SIG-M5 treated with dmso at 0.1 percent for 504 hours (cell line): ENCODE measurements around the gene DTX3L.
"Not testable (repeated sequence)": the region's sequence is repeated elsewhere in the genome, so short reads cannot be mapped to it uniquely, and the experiment has no call there.

Experiments
- DNase-seq: peaks from one replicate; lab custom pipeline; 2025; ENCODE audit not compliant: unreplicated experiment; lab: John Stamatoyannopoulos, UW

DTX3L gene

DNA sequence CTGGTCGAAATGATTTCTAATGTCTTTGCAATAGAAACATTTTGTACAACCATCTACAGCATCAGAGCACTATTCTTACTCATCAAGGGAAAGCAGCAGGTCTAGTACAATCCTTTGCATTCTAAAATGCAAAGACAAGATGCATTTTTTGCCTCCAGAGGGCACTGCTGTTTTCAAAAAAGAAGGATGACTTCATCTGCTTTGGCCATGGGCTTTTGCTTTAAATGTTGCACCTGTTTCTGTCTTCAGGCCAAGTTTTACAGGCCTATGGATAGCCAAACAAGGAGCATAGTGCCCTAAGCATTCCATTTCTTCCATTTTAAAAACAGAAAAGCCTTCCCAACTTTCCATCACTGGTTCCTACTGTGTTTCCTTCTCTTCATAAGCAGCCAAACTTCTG is 3.5 kb upstream of the DTX3L start:
- DNase-seq: peak; percentile 82

DNA sequence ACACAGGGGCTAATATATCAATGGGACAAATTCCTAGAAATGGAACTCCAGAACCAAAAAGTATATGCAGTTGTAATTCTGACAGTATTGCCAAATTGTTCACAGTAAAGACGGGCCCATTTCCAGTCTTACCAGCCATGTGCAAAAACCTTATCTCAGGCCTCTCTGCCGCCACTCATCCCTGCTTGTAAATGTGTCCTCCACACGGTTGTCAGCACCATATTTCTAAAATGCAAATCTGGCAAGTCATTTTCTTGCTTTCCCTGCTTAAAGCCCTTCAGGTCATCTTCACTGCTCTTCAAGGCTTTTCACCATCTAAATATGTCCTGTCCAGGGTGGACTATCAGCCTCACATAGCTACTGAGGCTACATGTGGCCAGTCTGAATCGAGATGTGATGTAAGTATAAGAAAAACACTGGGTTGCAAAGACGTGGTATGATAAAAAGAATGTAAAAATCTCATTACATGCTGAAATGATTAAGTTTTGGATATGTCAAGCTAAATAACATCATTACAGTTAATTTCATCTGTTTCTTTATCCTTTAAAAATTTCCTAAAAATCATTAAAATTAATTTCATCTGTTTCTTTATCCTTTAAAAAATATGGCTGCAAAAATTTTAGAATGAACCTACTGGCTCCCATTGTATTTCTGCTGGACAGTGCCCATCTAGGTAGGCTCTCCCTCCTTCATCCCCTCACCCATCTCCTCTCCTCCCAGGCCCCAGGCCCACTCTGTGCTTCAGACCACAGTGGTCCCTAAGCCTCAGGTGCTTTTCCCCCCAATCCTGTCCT is 1.0 kb upstream of the DTX3L start:
- no peak for DNase-seq

DNA sequence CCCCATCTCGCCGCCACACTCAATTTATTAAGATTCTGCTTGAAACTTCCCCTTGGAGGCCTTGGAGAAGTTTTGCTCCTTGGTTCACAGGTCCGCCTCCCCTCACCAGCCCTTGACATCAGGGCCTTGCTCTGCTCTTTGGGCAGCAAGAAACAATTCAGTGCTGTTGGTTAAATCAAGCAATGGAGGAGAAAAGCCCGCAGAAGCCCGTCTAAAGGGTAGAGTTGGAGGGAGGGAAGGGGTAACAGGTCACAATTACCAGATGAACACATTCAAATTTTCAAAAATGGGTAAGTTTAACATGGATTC is 467 bp upstream of the DTX3L start:
- DNase-seq: no peak

DNA sequence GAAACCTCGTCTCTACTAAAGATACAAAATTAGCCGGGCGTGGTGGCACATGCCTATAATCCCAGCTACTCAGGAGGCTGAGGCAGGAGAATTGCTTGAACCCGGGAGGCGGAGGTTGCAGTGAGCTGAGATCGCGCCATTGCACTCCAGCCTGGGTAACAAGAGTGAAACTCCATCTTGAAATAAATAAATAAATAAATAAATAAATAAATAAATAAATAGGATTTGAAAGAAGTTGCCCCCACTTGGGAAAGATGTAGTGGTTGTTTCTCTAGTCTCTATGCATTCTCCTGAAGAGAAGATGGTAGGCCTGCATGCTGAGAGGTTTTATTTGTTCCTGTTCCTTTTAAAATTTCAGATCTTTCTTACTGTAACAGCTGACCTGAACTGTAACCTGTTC is 4.0 kb downstream of the DTX3L start:
- not testable (repeated sequence) for DNase-seq

DNA sequence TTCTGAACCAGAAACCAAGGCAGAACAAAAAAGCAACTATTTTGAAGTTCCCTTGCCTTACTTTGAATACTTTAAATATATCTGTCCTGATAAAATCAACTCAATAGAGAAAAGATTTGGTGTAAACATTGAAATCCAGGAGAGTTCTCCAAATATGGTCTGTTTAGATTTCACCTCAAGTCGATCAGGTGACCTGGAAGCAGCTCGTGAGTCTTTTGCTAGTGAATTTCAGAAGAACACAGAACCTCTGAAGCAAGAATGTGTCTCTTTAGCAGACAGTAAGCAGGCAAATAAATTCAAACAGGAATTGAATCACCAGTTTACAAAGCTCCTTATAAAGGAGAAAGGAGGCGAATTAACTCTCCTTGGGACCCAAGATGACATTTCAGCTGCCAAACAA is 4.6 kb downstream of the DTX3L start:
- no peak for DNase-seq

DNA sequence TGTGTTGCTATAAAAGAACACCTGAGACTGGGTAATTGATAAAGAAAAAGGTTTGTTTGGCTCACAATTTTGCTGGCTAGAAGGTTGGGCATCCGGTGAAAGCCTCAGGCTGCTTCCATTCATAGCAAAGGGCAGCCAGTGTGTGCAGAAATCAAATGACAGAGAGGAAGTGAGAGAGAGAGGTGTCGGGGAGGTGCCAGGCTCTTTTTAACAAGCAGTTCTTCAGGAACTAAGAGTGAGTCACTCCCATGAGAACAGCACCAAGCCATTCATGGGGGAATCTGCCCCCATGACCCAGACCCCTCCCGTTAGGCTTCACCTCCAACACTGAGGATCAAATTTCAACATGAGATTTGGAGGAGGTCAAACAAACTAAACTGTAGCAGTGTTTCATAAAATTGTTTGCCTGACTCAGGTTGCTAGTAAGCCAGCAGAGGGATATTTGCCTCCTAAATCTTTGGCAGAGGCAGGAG is 8.8 kb downstream of the DTX3L start:
- peak; percentile 93 for DNase-seq

DNA sequence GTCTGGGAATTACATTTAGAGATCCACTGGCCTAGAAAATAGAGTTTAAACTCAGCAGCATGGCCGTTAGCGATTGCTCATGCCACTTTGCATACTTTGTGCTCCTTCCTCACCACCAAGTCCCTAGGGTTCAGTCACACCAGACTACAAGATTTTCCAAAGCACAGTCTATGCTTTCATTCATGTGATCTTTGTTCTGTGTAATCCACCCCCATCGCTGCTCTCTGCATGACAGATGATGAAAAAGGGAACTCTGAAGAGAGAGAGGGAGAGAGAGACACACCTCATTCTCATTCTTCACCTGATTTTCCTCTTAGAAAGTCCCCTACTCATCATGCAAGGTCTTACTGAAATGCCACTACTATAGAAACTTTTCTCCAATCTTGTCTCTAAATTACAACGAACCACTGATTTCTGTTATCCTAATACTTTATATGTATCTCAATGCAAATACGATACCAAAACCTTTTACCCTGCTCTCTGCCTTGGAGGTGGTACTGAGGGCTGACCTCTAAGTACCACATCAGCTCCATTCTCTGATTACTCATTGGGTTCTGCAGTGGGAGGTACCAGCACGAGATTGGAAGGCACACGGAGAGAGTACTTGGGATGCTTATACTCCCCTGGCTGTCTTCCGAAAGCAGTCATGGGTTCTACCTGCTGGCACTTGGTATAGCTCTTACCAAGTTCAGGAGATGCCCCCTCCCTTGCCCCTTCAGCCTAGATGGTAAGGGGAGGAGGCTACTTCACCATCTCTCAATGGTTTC is 12.2 kb downstream of the DTX3L start:
- no peak for DNase-seq

DNA sequence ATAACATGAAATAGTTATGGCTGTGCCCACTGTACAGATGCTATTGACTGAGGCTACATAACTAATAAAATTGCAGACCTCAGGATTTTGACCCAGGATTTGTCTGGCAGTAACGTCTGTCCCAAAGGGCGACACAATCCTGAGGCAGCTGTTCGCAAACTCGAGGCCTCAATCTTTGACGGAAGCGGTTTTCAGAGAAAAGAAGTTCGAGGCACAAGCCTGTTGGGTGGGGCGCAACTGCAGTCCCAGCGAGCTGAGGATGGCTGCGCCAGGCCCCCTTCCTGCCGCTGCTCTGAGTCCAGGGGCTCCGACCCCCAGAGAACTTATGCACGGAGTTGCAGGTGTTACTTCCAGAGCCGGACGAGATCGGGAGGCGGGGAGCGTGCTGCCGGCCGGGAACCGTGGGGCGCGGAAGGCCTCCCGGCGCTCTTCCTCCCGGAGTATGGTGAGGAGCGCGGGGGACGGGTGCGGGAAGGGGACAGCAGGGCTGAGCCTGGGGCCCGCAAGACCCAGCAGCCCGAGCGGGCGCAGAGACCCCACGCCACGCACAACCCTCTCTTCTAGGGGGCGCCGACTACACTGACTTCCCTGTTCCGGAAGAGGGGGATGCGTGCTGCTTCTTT is 13.4 kb downstream of the DTX3L start, which contains the start of gene PARP15:
PARP15 (plus strand) TSS at position 242 of the 623 bp plus-strand sequence; CDS start at position 260, 18 bp downstream.
- DNase-seq: no peak

DNA sequence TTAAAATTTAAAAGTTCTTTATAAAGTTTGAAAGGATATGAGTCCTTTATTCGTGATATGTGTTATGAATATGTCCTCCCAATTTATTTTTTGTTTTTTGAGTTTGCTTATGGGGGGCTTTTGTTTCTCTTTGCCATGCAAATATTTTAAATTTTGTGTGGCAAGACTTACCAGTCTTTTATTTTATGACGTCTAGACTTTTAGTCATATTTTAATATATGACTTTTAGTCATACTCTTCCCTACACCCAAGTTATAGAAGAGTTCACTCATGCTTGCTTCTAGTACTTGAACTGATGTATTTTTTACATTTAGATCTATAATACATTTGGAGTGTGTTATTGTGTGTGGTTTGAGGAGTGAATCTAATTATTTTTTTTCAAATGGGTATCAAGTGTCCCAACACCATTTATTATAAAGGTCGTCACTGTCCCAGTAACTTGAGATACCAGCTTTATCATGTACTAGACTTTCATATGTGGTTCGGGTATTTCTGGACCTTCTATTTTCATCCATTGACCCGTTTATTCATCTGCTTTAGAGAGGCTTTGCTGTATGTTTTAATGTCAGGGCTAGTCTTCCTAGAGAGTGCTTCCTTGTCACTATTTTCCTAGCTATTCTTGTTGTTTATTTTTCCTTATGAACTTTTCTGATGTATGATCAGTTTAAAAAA is 14.1 kb downstream of the DTX3L start:
- DNase-seq: no peak

DNA sequence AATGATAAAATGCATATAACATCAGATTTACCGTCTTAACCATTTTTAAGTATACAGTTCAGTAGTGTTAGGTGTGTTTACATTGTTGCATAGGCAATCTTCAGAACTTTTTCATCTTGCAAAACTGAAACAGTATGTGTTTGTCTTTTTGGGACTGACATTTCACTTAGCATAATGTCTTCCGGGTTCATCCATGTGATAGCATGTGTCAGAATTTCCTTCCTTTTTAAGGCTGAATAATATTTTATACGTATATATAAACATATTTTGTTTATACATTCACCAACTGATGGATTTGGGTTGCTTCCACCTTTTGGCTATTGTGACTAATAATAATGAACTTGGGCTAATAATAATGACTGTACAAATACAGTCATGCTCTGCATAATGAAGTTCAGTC is 16.3 kb downstream of the DTX3L start:
- no peak for DNase-seq

DNA sequence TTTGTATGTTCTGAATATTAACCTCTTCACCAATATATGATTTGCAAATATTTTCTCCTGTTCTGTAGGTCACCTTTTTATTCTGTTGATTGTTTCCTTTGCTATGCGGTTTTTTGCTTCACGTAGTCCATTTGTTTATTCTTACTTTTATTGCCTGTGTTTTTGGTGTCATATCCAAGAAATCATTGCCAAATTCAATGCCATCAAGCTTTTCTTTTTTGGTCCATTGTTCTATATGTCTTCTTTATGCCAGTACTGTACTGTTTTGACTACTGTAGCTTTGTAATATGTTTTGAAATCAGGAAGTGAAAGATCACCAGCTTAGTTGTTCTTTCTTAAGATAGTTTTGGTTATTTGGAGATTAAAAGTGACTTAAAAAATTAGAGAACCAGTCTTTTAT is 17.5 kb downstream of the DTX3L start:
- no peak for DNase-seq

DNA sequence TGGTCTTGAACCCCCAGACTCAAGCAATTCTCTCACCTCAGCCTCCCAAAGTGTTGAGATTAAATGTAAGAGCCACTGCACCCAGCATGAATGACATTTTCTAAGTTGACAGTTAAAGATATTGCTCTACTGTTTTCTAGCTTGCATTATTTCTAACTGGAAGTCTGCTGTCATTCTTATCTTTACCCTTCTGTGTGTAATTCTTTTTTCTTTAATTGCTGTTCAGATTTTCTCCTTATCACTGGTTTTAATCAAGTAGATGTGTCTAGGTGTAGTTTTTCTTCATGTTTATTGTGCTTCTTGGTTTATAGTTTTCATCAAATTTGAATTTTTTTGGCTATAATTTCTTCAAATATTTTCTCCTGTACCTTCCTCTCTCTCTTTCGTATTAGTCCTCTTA is 18.3 kb downstream of the DTX3L start:
- DNase-seq: no peak

DNA sequence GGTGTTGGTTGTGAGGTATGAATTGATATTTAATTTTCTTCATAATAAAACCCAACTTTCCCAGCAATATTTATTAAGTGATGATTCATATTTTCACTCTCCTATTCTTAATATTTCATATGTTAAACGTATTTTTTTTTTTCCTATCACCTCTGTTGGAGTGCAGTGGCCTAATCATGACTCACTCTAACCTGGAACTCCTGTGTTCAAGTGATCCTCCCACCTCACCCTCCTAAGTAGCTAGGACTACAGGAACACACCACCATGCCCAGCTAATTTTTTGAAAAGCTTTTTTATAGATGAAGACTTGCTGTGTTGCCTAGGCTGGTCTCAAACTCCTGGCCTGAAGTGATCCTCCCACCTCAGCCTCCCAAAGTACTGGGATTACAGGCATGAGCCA is 22.0 kb downstream of the DTX3L start:
- DNase-seq: no peak

DNA sequence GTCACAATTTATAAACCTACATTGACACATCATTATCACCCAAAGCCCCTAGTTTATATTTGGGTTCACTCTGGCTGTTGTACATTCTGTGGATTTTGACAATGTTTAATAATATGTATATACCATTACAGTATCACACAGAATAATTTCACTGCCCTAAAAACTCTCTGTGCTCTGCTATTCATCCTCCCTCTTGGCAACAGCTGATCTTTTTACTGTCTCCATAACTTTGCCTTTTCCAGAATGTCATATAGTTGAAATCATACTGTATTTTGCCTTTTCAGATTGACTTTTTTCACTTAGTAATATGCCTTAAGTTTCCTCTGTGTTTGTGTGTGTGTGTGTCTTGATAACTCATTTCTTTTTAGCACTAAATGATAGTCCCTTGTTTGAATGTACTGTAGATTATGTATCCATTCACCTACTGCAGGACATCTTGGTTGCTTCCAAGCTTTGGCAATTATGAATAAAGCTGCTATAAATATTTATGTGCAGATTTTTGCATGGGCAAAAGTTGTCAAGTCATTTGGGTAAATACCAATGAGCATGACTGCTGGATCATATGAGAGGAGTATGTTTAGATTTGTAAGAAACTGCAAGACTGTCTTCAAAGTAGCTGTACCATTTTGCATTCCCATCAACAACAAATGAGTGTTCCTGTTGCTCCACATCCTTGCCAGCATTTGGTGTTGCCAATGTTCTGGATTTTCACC is 22.8 kb downstream of the DTX3L start:
- no peak for DNase-seq

DNA sequence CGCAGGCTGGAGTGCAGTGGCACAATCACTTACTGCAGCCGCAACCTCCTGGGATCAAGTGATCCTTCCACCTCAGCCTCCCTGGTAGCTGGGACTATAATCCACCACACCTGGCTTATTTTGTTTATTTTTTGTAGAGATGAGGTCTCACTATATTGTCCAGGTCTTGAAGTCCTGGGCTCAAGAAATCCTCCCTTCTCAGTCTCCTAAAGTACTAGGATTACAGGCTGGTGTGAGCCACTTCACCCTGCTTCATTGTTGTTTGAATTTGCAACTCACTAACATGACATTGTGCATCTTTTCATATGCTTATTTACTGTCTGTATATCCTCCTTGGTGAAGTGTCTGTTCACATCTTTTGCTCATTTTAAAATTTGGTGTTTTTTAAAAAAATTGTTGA is 23.4 kb downstream of the DTX3L start:
- no peak for DNase-seq

DNA sequence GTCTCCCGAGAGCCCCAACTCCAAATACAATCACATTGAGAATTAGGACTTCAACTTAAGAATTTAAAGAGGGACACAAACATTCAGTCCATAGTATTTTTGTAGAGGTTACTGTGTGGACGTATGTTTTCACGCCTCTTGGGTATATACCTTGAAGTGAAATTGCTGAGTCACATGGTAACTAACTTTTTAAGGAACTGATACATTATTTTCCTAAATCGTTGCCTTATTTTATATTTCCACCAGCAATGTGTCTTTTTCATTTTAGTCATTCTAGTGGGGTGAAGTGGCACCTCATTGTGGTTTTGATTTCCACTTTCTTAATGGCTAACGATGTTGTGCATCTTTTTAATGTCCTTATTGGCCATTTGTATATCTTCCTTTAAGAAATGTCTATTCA is 25.2 kb downstream of the DTX3L start:
- peak; percentile 11 for DNase-seq

DNA sequence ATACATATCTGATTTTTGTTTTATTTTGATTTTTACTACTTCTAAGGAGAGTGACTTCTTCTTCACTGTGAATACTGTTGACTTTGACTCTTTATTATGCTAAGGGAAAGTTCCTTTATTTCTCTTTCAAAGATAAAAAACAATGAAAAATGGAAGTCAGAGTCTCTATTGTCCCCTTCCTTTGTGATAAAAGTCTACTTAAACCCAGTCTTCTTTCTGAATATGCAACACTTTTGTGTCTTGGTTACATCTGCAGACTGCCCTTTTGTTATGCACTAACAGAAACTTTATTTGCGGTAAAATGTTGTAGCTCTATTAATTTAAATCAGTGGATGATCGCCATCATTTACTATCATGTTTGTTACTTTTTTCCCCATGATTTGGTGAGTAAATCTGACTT is 26.5 kb downstream of the DTX3L start:
- no peak for DNase-seq

DNA sequence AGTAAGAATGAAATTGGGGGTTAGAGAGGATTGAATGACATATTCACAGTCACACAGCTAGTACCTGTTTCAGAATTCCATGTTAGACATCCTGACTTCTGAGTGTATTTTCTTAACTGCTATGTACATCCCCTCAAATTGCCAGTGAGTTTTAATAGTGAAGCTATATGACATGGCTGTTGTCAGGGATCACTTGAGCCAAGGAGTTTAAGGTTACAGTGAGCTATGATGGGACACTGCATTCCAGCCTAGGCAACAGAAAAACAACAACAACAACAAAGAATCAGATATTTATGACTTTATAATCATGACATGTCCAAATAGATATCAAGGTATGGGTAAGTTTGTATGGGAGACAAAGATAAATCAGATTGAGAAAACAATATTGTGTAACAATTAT is 29.9 kb downstream of the DTX3L start:
- DNase-seq: no peak

DNA sequence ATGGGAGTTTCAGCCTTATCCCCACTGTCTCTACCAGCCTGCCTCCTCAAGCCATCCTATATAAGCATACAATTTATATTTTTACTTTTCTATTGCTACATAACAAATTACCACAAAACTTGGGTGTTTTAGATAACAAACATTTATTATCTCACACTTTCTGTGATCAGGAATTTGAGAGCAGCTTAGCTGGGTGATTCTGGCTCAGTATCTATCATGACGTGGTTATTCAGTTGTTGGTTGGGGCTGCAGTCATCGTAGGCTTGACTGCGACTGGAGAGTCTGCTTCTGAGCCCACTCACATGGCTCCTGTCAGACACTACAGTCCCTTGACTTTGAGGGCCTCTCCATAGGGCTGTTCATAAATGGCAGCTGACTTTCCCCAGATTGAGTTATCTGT is 34.0 kb downstream of the DTX3L start:
- DNase-seq: no peak

DNA sequence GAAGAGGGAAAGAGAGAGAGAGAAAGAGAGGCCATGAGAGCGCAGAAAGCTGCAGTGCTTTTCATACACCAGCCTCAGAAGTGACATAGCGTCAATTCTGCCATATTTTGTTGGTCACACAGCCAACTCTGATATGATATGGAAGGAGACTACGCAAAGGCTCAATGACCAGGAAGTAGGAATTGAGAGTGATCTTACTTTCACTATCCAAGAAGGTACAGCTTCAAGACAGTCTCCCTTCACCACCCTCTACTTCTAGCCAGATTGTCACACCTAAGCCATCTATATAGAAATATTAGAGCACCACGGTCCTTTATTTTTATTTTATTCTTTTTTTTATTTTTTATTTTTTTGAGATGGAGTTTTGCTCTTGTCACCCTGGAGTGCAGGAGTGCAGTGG is 34.4 kb downstream of the DTX3L start:
- no peak for DNase-seq
